ENCODE data around the gene S100A11. TPM values are rescaled to one million over a fixed set of nuclear protein-coding genes. Genes with fewer than 3 reads are reported as not detected.

Gene S100A11
- total RNA-seq, 1 donor from 2014 or later, result 947 TPM

- TF ChIP-seq, protein P1, sequence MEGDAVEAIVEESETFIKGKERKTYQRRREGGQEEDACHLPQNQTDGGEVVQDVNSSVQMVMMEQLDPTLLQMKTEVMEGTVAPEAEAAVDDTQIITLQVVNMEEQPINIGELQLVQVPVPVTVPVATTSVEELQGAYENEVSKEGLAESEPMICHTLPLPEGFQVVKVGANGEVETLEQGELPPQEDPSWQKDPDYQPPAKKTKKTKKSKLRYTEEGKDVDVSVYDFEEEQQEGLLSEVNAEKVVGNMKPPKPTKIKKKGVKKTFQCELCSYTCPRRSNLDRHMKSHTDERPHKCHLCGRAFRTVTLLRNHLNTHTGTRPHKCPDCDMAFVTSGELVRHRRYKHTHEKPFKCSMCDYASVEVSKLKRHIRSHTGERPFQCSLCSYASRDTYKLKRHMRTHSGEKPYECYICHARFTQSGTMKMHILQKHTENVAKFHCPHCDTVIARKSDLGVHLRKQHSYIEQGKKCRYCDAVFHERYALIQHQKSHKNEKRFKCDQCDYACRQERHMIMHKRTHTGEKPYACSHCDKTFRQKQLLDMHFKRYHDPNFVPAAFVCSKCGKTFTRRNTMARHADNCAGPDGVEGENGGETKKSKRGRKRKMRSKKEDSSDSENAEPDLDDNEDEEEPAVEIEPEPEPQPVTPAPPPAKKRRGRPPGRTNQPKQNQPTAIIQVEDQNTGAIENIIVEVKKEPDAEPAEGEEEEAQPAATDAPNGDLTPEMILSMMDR (conservative IDR thresholded peaks at IDR 0.05; ENCODE audit: low read depth, low read length), result no peak
- peak overlapping the region; percentile 98 for H3K4me3 ChIP-seq (ENCODE audit: low read depth, low read length)
- no peak for DNase-seq (ENCODE audit: low read depth)
These were observed 46.0 kb downstream of the S100A11 start for GRCh38 chr1:151990856-151991198.

GRCh38 chr1:151990058-151990855 is 46.5 kb downstream of the S100A11 start:
- no peak for DNase-seq (ENCODE audit: low read depth)
- TF ChIP-seq, protein P1 (conservative IDR thresholded peaks at IDR 0.05; ENCODE audit: low read depth, low read length), result no peak
- H3K4me3 ChIP-seq (ENCODE audit: low read depth, low read length), result peak overlapping the region; percentile 98

- peak overlapping the region; percentile 18 for H3K4me3 ChIP-seq (ENCODE audit: low read depth, low read length)
These were observed 47.5 kb downstream of the S100A11 start for GRCh38 chr1:151989211-151989862.

GRCh38 chr1:151988405-151988923 is 48.3 kb downstream of the S100A11 start:
- peak overlapping the region; percentile 18 for H3K4me3 ChIP-seq (ENCODE audit: low read depth, low read length)
- peak; percentile 83 for DNase-seq (ENCODE audit: low read depth)
- TF ChIP-seq, protein P1 (conservative IDR thresholded peaks at IDR 0.05; ENCODE audit: low read depth, low read length), result no peak

More at GRCh38 chr1:151989211-151989862, 47.5 kb downstream of the S100A11 start:
- TF ChIP-seq, protein P1 (conservative IDR thresholded peaks at IDR 0.05; ENCODE audit: low read depth, low read length), result no peak
- no peak for DNase-seq (ENCODE audit: low read depth)

DNA sequence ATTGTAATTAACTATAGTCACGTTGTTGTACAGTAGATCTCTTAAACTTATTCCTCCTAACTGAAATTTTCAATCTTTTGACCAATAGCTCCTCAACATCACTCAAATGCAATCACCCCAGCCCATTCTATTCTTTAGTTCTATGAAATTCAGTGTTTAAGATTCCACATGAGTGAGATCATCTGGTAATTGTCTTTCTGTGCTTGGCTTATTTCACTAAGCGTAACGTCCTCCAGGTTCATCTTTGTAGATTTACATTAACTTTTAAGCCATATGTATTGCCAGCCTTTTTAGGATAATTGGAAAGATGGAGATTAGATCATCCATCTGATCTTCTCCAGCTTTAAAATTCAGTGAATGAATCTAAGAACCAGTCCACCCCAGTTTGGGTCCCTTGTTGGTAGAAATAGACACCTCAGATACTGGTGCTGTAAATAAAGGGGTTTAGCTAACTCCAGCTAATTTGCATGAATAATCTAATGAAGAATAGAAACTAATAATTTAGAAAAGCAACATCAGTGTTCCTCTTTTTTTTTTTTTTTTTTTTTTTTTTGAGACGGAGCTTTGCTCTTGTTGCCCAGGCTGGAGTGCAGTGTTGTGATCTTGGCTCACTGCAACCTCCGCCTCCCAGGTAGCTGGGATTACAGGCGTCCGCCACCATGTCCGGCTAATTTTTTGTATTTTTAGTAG is 50.2 kb downstream of the S100A11 start:
- no peak for DNase-seq (ENCODE audit: low read depth)
- H3K4me3 ChIP-seq (ENCODE audit: low read depth, low read length), result no peak overlapping the region
- TF ChIP-seq, protein P1 (conservative IDR thresholded peaks at IDR 0.05; ENCODE audit: low read depth, low read length), result no peak

DNA sequence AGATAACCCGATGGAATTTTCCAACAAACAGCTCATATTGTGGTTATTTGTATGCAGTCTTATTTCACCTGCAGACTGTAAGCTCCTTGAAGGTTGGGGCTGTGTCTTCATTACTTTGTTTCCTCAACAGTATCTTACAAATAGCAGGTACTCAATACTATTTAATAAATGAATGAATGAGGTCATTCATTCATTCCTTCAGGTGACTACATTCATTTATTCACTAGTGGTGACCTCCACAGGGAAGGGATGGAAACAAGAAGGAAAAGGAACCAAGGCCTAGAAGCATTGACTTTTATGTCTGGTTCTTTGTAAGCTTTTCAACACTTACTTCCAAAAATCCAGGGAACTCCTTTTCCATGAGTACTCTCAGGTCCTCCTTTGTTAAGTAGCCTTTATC is 51.0 kb downstream of the S100A11 start:
- no peak overlapping the region for H3K4me3 ChIP-seq (ENCODE audit: low read depth, low read length)
- TF ChIP-seq, protein P1 (conservative IDR thresholded peaks at IDR 0.05; ENCODE audit: low read depth, low read length), result no peak
- no peak for DNase-seq (ENCODE audit: low read depth)
